ENCODE data around the gene NCOA5. TPM values are rescaled to one million over a fixed set of nuclear protein-coding genes. Genes with fewer than 3 reads are reported as not detected.

Gene NCOA5
- total RNA-seq, 1 experiment from 2014 or later: 34.4 TPM

GRCh38 chr20:46119028-46119546, 29.3 kb upstream of the NCOA5 start:
- Mint-ChIP-seq H3K27me3 (ENCODE audit: unreplicated experiment) (peaks cover 59% of the 10 kb centered on the region), H3K4me1 (ENCODE audit: low read depth, unreplicated experiment) (peaks cover 8% of the 10 kb centered on the region), H3K36me3 (ENCODE audit: insufficient read depth, unreplicated experiment) (peaks cover 7% of the 10 kb centered on the region), H3K27ac (ENCODE audit: unreplicated experiment) (no peak overlapping the region), H3K9me3 (ENCODE audit: low read depth, unreplicated experiment) (no peaks in the 10 kb centered on the region), H3K4me3 (ENCODE audit: low read depth, unreplicated experiment) (no peak overlapping the region)
- no peak for TF ChIP-seq CTCF (IDR thresholded peaks at IDR 0.05; ENCODE audit: unreplicated experiment)
- no TSS peak for BruUV-seq (replicated peaks)
- intact Hi-C loops (cut with micrococcal nuclease; ENCODE audit: unreplicated experiment): no loop called here
- CTCF ChIA-PET: interaction anchor here (1.0 kb wide), 1 partner anchor 30 kb away, joined by 3 read pairs; no protein-coding TSS in a partner anchor
- DNase-seq: no peak

GRCh38 chr20:46118481-46119020, 28.8 kb upstream of the NCOA5 start:
- peak; percentile 26 for DNase-seq
- Mint-ChIP-seq H3K36me3 (ENCODE audit: insufficient read depth, unreplicated experiment) (peaks cover 7% of the 10 kb centered on the region), H3K27me3 (ENCODE audit: unreplicated experiment) (peaks cover 59% of the 10 kb centered on the region), H3K9me3 (ENCODE audit: low read depth, unreplicated experiment) (no peaks in the 10 kb centered on the region), H3K4me3 (ENCODE audit: low read depth, unreplicated experiment) (peak overlapping the region; percentile 76), H3K4me1 (ENCODE audit: low read depth, unreplicated experiment) (peaks cover 8% of the 10 kb centered on the region), H3K27ac (ENCODE audit: unreplicated experiment) (no peak overlapping the region)
- no TSS peak for BruUV-seq (replicated peaks)
- CTCF ChIA-PET: interaction anchor here (1.0 kb wide), 1 partner anchor 96 kb away, joined by 5 read pairs; no protein-coding TSS in a partner anchor
- TF ChIP-seq CTCF (IDR thresholded peaks at IDR 0.05; ENCODE audit: unreplicated experiment): no peak
- intact Hi-C loops (cut with micrococcal nuclease; ENCODE audit: unreplicated experiment): no loop called here

- H3K4me3 Mint-ChIP-seq (ENCODE audit: low read depth, unreplicated experiment): peak within 1 kb of the TSS; percentile 76
- CTCF ChIA-PET: interaction anchor here (1.0 kb wide), 1 partner anchor 95 kb away, joined by 5 read pairs; no protein-coding TSS in a partner anchor
- intact Hi-C loops (cut with micrococcal nuclease; ENCODE audit: unreplicated experiment): no loop called here
- H3K27me3 Mint-ChIP-seq (ENCODE audit: unreplicated experiment): peaks cover 59% of the 10 kb centered on the region
- H3K27ac Mint-ChIP-seq (ENCODE audit: unreplicated experiment): no peak within 1 kb of the TSS
- peak; percentile 83 for DNase-seq
- no peak for TF ChIP-seq CTCF (IDR thresholded peaks at IDR 0.05; ENCODE audit: unreplicated experiment)
- BruUV-seq (replicated peaks): no TSS peak
- H3K9me3 Mint-ChIP-seq (ENCODE audit: low read depth, unreplicated experiment): no peaks in the 10 kb centered on the region
- peaks cover 8% of the 10 kb centered on the region for H3K4me1 Mint-ChIP-seq (ENCODE audit: low read depth, unreplicated experiment)
- H3K36me3 Mint-ChIP-seq (ENCODE audit: insufficient read depth, unreplicated experiment): peaks cover 7% of the 10 kb centered on the region
Observed at GRCh38 chr20:46117704-46118467, 28.1 kb upstream of the NCOA5 start, which contains the start of gene CD40. Gene CD40, plus strand, starts transcription at chr20:46118314. Its CDS starts 30 bp downstream, at chr20:46118344.

- CTCF ChIA-PET: no interaction called here
- Mint-ChIP-seq H3K9me3 (ENCODE audit: low read depth, unreplicated experiment) (no peaks in the 10 kb centered on the region), H3K27ac (ENCODE audit: unreplicated experiment) (no peak overlapping the region), H3K4me3 (ENCODE audit: low read depth, unreplicated experiment) (no peak overlapping the region), H3K27me3 (ENCODE audit: unreplicated experiment) (peaks cover 67% of the 10 kb centered on the region), H3K4me1 (ENCODE audit: low read depth, unreplicated experiment) (no peaks in the 10 kb centered on the region), H3K36me3 (ENCODE audit: insufficient read depth, unreplicated experiment) (peaks cover 7% of the 10 kb centered on the region)
- no peak for TF ChIP-seq CTCF (IDR thresholded peaks at IDR 0.05; ENCODE audit: unreplicated experiment)
- no peak for DNase-seq
- BruUV-seq (replicated peaks): no TSS peak
- intact Hi-C loops (cut with micrococcal nuclease; ENCODE audit: unreplicated experiment): no loop called here
Observed at GRCh38 chr20:46114449-46114848, 24.7 kb upstream of the NCOA5 start.

Data from Calu3 (cell line).